DND-41 (cell line): ENCODE measurements around the gene GTF2IRD1.

Source experiments
- CTCF ChIP-seq: IDR thresholded peaks from 2 replicates; pipeline ENCODE4 v1.5.1; 2012; ENCODE audit warnings: borderline replicate concordance, low read length, moderate library complexity, mild to moderate bottlenecking; ENCODE audit not compliant: poor library complexity, severe bottlenecking; ENCODE audit errors: extremely low read depth
- EZH2 ChIP-seq: IDR thresholded peaks from 3 replicates; pipeline ENCODE4 v1.6.1; 2012; ENCODE audit warnings: borderline replicate concordance, low read depth, mild to moderate bottlenecking, moderate library complexity, low read length, inconsistent platforms; ENCODE audit not compliant: severe bottlenecking

GRCh38 chr7:74441801-74442200, 11.9 kb upstream of the GTF2IRD1 start:
- TF ChIP-seq CTCF (no peak), EZH2 (no peak)
